ENCODE measurements around the gene AFAP1L2. TPM values are rescaled to one million over a fixed set of nuclear protein-coding genes. Genes with fewer than 3 reads are reported as not detected.

Gene AFAP1L2
- total RNA-seq, 1 donor from 2014 or later, result 29.5 TPM

DNA sequence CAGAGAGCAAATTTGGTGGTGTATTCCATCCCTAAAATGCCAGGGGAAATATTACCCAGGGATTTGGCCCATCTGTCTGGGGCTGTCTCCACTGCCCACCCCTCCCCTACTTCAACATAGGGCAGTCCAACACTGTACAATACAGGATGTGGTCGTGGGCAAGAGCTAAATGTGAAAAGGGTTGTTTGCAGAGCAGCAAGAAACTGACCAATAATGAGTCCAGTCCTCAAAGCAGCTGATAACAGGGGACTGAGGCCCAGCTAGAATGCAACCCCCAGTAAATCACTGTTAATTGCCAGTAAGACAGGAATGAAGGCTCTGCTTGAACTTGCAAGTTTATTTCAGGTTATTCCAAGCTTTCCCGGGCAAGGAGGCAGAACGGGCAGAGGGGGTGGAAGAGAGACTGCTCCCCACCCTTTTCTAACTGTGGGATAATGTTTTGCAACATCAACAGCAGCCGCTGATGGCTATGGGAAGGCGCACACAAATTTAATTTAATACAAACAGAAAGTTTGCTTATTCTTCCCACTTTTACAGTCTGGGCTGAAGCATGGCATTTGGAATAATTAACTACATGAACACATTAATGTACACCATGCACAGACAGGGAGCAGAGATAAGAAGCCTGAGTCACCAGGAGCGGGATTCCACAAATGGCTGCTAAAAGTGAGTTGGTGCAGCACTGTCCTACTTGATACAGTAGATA, 36.8 kb downstream of the AFAP1L2 start:
- Histone ChIP-seq H3K4me1 (peaks cover 37% of the 10 kb centered on the region), H3K4me3 (no peak overlapping the region), H3K27me3 (no peaks in the 10 kb centered on the region), H3K9me3 (no peaks in the 10 kb centered on the region), H3K27ac (peak overlapping the region; percentile 17), H3K36me3 (no peaks in the 10 kb centered on the region)
- TF ChIP-seq POLR2AphosphoS5 (IDR thresholded peaks at IDR 0.05; ENCODE audit: insufficient read depth in 1 of 2, low read depth in 1 of 2) (no peak), POLR2A (IDR thresholded peaks at IDR 0.05) (no peak)
- TF ChIP-seq, protein P1, sequence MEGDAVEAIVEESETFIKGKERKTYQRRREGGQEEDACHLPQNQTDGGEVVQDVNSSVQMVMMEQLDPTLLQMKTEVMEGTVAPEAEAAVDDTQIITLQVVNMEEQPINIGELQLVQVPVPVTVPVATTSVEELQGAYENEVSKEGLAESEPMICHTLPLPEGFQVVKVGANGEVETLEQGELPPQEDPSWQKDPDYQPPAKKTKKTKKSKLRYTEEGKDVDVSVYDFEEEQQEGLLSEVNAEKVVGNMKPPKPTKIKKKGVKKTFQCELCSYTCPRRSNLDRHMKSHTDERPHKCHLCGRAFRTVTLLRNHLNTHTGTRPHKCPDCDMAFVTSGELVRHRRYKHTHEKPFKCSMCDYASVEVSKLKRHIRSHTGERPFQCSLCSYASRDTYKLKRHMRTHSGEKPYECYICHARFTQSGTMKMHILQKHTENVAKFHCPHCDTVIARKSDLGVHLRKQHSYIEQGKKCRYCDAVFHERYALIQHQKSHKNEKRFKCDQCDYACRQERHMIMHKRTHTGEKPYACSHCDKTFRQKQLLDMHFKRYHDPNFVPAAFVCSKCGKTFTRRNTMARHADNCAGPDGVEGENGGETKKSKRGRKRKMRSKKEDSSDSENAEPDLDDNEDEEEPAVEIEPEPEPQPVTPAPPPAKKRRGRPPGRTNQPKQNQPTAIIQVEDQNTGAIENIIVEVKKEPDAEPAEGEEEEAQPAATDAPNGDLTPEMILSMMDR (IDR thresholded peaks at IDR 0.05), result no peak
- DNase-seq (ENCODE audit: extremely low spot score in 2 of 2), result no peak
- intact Hi-C loops (cut with DNase I), result no loop called here

DNA sequence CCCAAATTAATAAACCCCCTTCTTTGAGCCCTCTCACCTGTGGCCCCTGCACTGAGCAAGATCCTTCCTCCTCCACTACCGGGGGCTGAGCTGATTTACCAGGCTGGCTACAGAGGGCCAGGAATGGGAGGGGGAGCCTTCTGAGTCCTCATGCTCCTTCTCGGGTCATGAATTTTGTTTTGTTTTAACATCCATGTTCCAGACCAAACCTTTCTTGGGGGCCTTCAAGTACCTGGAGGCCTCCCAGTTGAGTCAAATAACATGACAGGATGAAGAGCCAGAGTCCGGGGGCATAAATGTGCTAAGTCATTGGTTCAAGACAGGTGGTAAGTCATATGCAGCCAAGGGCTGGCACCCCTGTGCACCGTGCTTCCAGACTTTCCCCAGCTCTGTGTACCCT, 39.6 kb downstream of the AFAP1L2 start:
- intact Hi-C loops (cut with DNase I), result no loop called here
- DNase-seq (ENCODE audit: extremely low spot score in 2 of 2), result no peak
- Histone ChIP-seq H3K27ac (no peak overlapping the region), H3K4me1 (peaks cover 29% of the 10 kb centered on the region), H3K9me3 (no peaks in the 10 kb centered on the region), H3K36me3 (no peaks in the 10 kb centered on the region), H3K4me3 (no peak overlapping the region), H3K27me3 (no peaks in the 10 kb centered on the region)
- TF ChIP-seq POLR2AphosphoS5 (IDR thresholded peaks at IDR 0.05; ENCODE audit: insufficient read depth in 1 of 2, low read depth in 1 of 2), result no peak
- TF ChIP-seq, protein P1 (IDR thresholded peaks at IDR 0.05), result no peak
- no peak for TF ChIP-seq POLR2A (IDR thresholded peaks at IDR 0.05)

DNA sequence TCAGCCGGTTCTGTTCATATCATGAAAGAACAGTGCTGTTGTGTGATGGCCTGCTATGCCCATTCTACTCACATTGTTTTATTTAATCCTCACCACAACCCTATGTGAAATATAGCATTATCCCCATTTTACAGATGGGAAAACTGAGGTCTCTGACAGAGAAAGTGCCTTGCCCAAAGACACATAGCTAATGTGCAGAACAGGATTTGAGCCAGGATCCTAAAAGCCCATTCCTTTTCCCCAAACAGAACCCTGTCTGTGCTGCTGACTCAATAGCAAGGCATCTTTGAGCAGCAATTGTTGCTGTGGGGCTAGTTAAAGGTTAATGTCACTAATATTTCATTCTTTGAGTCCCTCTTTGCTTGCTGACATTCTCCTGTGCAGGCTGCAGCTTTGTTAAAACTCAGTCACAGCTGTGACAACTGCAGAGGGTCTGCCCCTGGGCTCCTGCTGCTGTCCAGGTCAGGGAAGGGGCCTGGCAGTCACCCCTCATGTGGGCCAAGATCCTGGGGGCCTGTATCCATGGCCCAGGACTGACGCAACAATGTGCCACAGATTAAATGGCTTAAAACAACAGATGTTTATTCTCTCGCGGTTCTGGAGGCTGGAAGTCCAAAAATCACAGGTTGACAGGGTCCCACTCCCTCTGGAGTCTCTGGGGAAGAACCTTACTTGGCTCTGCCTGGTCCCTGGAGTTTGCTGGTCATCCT, 40.4 kb downstream of the AFAP1L2 start:
- no peak overlapping the region for H3K27ac ChIP-seq
- no peaks in the 10 kb centered on the region for H3K9me3 ChIP-seq
- intact Hi-C loops (cut with DNase I), result no loop called here
- H3K36me3 ChIP-seq, result no peaks in the 10 kb centered on the region
- no peaks in the 10 kb centered on the region for H3K27me3 ChIP-seq
- H3K4me3 ChIP-seq, result no peak overlapping the region
- TF ChIP-seq, protein P1 (IDR thresholded peaks at IDR 0.05), result no peak
- no peak for TF ChIP-seq POLR2AphosphoS5 (IDR thresholded peaks at IDR 0.05; ENCODE audit: insufficient read depth in 1 of 2, low read depth in 1 of 2)
- TF ChIP-seq POLR2A (IDR thresholded peaks at IDR 0.05), result no peak
- peaks cover 27% of the 10 kb centered on the region for H3K4me1 ChIP-seq
- DNase-seq (ENCODE audit: extremely low spot score in 2 of 2), result no peak

DNA sequence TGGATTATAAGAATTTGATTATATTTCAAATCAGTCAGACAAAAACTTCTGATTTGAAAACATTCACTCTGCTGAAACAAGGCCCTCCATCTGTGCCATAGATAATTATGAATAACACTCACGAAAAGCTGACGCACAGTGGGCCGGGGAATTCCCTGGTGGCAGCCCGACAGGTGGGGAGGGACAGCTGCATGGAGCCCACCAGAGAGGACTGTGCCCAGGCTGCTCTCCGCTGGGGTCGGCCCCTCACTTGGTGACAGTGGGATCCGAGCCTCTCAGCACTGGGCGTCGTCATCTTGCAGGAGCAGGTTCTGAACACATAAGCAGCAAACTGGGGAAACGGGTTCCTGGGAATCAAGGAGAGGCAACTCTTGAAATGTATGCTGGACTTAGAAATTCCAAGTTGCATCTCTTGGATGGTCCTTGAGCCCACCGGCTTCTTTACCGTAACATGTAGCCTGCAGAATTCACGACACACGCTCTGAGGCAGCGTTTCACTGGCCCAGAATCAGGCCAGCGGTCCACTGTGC, 41.4 kb downstream of the AFAP1L2 start:
- intact Hi-C loops (cut with DNase I), result no loop called here
- TF ChIP-seq, protein P1 (IDR thresholded peaks at IDR 0.05), result no peak
- TF ChIP-seq POLR2AphosphoS5 (IDR thresholded peaks at IDR 0.05; ENCODE audit: insufficient read depth in 1 of 2, low read depth in 1 of 2) (no peak), POLR2A (IDR thresholded peaks at IDR 0.05) (no peak)
- DNase-seq (ENCODE audit: extremely low spot score in 2 of 2), result no peak

DNA sequence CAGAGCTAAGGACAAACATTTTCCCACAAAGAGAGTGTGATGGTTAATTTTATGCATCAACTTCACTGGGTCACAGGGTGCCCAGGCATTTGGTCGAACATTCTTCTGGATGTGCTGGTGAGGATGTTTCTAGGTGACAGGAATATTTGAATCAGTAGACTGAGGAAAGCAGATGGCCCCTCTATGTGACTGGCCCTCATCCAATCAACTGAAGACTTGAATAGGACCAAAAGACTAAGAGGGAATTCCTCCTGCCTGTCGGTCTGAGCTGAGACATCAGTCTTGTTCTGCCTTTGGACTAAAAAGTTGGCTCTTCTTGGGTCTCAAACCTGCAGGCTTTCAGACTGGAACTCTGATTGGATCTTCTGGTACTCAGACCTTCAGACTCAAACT, 44.4 kb downstream of the AFAP1L2 start:
- Histone ChIP-seq H3K4me1 (peaks cover 13% of the 10 kb centered on the region), H3K27me3 (no peaks in the 10 kb centered on the region), H3K4me3 (no peak overlapping the region), H3K27ac (no peak overlapping the region), H3K9me3 (no peaks in the 10 kb centered on the region), H3K36me3 (no peaks in the 10 kb centered on the region)
- DNase-seq (ENCODE audit: extremely low spot score in 2 of 2), result no peak
- TF ChIP-seq, protein P1 (IDR thresholded peaks at IDR 0.05), result no peak
- TF ChIP-seq POLR2AphosphoS5 (IDR thresholded peaks at IDR 0.05; ENCODE audit: insufficient read depth in 1 of 2, low read depth in 1 of 2) (no peak), POLR2A (IDR thresholded peaks at IDR 0.05) (no peak)
- intact Hi-C loops (cut with DNase I), result no loop called here

More for the DNA sequence above, 41.4 kb downstream of the AFAP1L2 start:
- Histone ChIP-seq H3K4me3 (no peak overlapping the region), H3K27me3 (no peaks in the 10 kb centered on the region), H3K36me3 (no peaks in the 10 kb centered on the region), H3K27ac (no peak overlapping the region), H3K4me1 (peaks cover 19% of the 10 kb centered on the region), H3K9me3 (no peaks in the 10 kb centered on the region)

Measured in vagina (tissue), 2 donors.